GM12892 (cell line): ENCODE measurements around the gene LAIR1.

ENCODE experiments used
- DNase-seq: peaks from one replicate; pipeline ENCODE4 v3.0.0; 2011; ENCODE audit not compliant: insufficient read length
- FAIRE-seq: peaks from 2 replicates; lab custom pipeline; 2011; peaks lifted over from hg19 to GRCh38; lab: Jason Lieb, UNC
- POLR2A ChIP-seq: IDR thresholded peaks from 2 replicates; pipeline ENCODE4 v1.6.1; 2011; ENCODE audit warnings: low read depth, low read length, control low read depth
- POLR2AphosphoS5 ChIP-seq: IDR thresholded peaks from 2 replicates; pipeline ENCODE4 v1.6.1; 2011; ENCODE audit warnings: low read depth, low read length, control low read depth
- TAF1 ChIP-seq: IDR thresholded peaks from 2 replicates; pipeline ENCODE4 v1.6.1; 2011; ENCODE audit warnings: low read depth, mild to moderate bottlenecking, control low read depth, low read length, borderline replicate concordance

Gene LAIR1

GRCh38 chr19:54341295-54341694 lies 23.4 kb downstream of the LAIR1 start:
- TF ChIP-seq TAF1 (no peak), POLR2A (no peak), POLR2AphosphoS5 (no peak)
- no peak for FAIRE-seq
- DNase-seq: no peak

GRCh38 chr19:54339646-54340358 lies 24.9 kb downstream of the LAIR1 start:
- FAIRE-seq: no peak
- no peak for DNase-seq
- TF ChIP-seq TAF1 (no peak), POLR2AphosphoS5 (no peak), POLR2A (no peak)

DNA sequence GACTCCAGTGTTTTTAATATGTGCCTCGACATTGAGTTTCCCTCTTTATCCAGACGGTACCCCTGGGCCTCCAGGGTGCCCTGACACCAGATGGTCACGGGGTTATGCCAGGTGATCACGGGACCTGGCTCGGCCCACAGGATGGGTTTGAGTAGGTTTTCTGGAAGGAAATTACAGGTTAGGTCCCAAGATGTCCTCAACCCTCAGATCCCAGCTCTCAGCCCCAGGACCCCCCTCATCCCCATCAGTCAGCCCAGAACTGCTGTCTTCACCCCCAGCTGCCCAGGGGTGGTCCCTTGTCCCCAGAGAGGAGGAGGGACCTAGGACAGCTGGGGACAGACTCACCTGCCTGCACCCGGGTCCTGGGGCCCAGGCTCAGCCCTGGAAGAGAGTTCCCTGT lies 26.2 kb downstream of the LAIR1 start:
- TF ChIP-seq POLR2AphosphoS5 (no peak), TAF1 (no peak), POLR2A (no peak)
- FAIRE-seq: no peak
- DNase-seq: no peak

- FAIRE-seq (no peak), DNase-seq (no peak)
- no peak for TF ChIP-seq TAF1
- no peak for TF ChIP-seq POLR2A
- TF ChIP-seq POLR2AphosphoS5: no peak
These were observed 26.9 kb downstream of the LAIR1 start for GRCh38 chr19:54337858-54338230.

DNA sequence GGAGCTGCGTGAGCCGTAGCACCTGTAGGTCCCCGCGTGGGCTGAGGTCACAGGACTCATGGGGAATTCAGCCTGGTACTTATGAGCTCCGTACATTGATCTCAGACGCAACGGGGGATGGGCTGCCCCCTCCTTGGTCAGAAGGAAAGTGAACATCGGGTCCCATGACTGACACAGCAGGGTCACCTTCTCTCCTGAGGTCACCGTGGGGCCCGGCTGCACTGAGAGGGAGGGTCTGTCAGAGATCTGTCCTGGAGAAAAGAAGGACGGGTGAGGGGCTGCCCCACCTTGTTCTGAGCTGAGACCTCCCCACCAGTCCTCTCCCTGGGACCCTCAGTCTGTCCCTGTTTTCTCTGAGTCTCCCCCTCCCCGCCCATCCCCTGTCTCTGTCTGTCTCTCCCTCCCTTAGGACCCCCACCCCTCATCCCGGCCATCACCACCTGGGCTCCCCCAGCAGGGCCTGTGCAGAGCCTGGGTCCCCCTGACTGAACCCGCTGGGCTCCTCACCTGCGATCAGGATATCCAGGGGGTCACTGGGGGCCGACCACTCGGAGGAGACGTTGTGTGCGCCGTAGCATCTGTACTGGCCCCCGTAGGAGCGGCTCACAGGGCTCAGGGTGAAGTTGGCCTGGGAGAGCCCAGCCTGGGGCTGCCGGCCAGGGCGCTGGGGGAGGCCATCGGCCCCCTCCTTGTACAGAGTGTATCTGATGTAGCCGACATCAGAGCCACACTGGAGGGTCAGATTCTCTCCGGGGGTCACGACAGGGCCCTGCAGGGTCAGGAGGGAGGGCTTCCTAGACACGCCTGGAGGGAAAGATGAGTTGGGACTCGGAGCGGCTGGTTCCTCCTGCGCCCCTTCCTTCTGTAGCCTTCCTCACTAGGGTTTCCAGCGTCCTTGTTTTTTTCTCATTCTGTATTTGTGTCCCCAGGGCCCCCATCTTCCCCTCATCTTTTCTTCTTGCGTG lies 27.6 kb downstream of the LAIR1 start:
- DNase-seq (no peak), FAIRE-seq (no peak)
- no peak for TF ChIP-seq POLR2AphosphoS5
- no peak for TF ChIP-seq POLR2A
- no peak for TF ChIP-seq TAF1

DNA sequence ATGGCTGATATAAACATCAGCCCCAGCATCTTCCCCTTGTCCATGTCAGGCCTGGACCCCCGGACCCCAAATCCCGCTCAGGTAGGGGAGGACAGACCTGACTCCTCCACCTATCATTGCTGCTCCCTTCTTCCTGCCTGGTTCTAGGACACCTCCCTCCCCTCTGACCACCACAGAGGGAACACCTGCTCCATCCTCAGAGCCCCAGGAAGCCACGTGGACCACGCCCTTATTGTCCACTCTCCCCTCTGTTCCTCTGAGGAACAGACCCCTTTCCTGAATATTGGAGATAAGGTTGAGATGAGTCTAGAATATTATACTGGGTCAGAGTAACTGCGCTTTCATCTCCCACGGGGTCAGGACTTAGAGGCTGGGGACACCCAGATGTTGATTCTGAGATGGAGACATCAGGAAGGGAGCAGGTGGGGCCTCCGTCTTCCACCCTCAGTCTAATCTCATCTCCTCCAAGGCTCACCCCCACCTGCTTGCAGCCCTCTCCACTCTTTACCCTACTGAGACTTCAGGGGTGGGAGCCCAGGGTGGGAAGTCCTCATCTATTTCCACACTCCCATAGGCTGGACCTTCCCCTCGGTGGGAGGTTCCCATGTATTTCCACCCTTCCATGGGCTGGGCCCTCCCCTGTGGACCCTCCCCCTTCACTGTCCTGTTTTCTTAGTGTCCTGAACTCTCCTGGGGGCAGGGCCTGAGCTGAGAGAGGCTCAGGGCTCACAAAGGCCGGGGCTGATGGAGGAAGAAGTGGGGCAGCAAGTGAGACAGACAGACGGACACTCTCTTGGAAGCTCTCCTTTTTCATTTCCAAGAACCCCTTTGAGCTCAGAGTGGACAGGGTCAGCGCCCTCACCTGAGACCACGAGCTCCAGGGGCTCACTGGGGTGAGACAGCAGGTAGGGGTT lies 28.5 kb downstream of the LAIR1 start:
- no peak for FAIRE-seq

DNA sequence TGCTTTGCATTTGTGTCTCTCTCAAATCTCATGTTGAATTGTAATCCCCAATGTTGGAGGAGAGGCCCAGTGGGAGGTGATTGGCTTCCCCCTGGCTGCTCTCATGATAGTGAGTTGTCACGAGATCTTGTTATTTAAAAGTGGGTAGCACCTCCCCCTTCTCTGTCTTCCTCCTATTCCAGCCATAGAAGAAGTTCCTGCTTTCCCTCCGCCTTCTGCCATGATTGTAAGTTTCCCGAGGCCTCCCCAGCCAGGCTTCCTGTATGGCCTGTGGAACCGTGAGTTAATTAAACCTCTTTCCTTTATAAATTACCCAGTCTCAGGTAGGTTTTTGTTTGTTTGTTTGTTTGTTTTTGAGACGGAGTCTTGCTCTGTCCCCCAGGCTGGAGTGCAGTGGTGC lies 29.6 kb downstream of the LAIR1 start:
- no peak for TF ChIP-seq POLR2AphosphoS5
- TF ChIP-seq TAF1: no peak
- TF ChIP-seq POLR2A: no peak
- FAIRE-seq (no peak), DNase-seq (no peak)

More for the DNA sequence above, 28.5 kb downstream of the LAIR1 start:
- DNase-seq: no peak
- TF ChIP-seq POLR2A: no peak
- TF ChIP-seq POLR2AphosphoS5: no peak
- TF ChIP-seq TAF1: no peak

GRCh38 chr19:54333586-54334298 lies 31.0 kb downstream of the LAIR1 start:
- no peak for TF ChIP-seq POLR2AphosphoS5
- no peak for TF ChIP-seq POLR2A
- no peak for TF ChIP-seq TAF1
- DNase-seq (no peak), FAIRE-seq (no peak)

DNA sequence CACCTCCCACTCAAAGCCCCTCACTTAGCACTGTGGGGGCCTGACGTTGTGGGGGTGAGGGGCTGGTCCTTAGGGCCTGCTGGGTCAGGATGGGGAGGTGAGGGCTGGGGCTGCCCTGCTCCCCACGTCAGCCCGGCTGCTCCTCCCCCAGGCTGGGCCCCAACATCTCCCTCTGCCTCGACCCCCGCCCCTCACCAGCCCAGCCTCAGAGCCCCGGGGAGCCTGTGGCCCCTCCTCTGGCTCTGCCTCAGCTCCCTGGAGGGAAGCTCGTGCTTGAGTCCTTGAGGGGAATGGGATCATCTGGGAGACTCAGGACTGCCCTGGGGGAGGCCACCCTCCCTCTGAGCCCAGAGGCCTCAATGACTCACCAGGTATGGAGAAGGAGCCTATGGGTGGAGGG lies 32.6 kb downstream of the LAIR1 start:
- TF ChIP-seq TAF1: no peak
- TF ChIP-seq POLR2AphosphoS5: no peak
- no peak for TF ChIP-seq POLR2A
- FAIRE-seq (no peak), DNase-seq (no peak)

- no peak for DNase-seq
- no peak for TF ChIP-seq TAF1
- TF ChIP-seq POLR2A: no peak
- TF ChIP-seq POLR2AphosphoS5: no peak
- no peak for FAIRE-seq
These were observed 33.1 kb downstream of the LAIR1 start for GRCh38 chr19:54331626-54332025.
